ENCODE measurements around the gene RYR2.

- TF ChIP-seq CTCF (IDR thresholded peaks at IDR 0.05) (no peak), POLR2A (IDR thresholded peaks at IDR 0.05) (no peak)
Observed at GRCh38 chr1:237792726-237793125, 750.7 kb downstream of the RYR2 start.

Measured in breast epithelium (tissue), 3 donors.